Measurements from ENCODE around the gene VSIG4.
"Not testable (repeated sequence)": the region's sequence is repeated elsewhere in the genome, so short reads cannot be mapped to it uniquely, and the experiment has no call there.

Gene VSIG4

GRCh38 chrX:65994519-65995506 lies 45.1 kb downstream of the VSIG4 start:
- in situ Hi-C loops (cut with MboI; ENCODE audit: low sequenced_read_pairs): no loop called here
- Histone ChIP-seq H3K4me3 (no peak overlapping the region), H3K9me3 (no peaks in the 10 kb centered on the region), H3K36me3 (replicated peaks) (no peaks in the 10 kb centered on the region), H3K4me1 (no peaks in the 10 kb centered on the region), H3K27me3 (ENCODE audit: low read depth) (no peaks in the 10 kb centered on the region)
- no peak for DNase-seq (ENCODE audit: low spot score in 2 of 2)

GRCh38 chrX:65993915-65994460 lies 45.9 kb downstream of the VSIG4 start:
- H3K4me3 ChIP-seq: no peak overlapping the region
- H3K9me3 ChIP-seq: no peaks in the 10 kb centered on the region
- H3K4me1 ChIP-seq: no peaks in the 10 kb centered on the region
- in situ Hi-C loops (cut with MboI; ENCODE audit: low sequenced_read_pairs): no loop called here
- no peaks in the 10 kb centered on the region for H3K36me3 ChIP-seq (replicated peaks)
- no peaks in the 10 kb centered on the region for H3K27me3 ChIP-seq (ENCODE audit: low read depth)
- no peak for DNase-seq (ENCODE audit: low spot score in 2 of 2)

- in situ Hi-C loops (cut with MboI; ENCODE audit: low sequenced_read_pairs): no loop called here
- no peak for DNase-seq (ENCODE audit: low spot score in 2 of 2)
- no peaks in the 10 kb centered on the region for H3K36me3 ChIP-seq (replicated peaks)
- no peaks in the 10 kb centered on the region for H3K4me1 ChIP-seq
- no peaks in the 10 kb centered on the region for H3K9me3 ChIP-seq
- H3K27me3 ChIP-seq (ENCODE audit: low read depth): no peaks in the 10 kb centered on the region
- no peak overlapping the region for H3K4me3 ChIP-seq
Observed at GRCh38 chrX:65993332-65993731, 46.5 kb downstream of the VSIG4 start.

GRCh38 chrX:65990702-65991101 lies 49.2 kb downstream of the VSIG4 start:
- H3K36me3 ChIP-seq (replicated peaks): no peaks in the 10 kb centered on the region
- no peak overlapping the region for H3K4me3 ChIP-seq
- no peaks in the 10 kb centered on the region for H3K27me3 ChIP-seq (ENCODE audit: low read depth)
- in situ Hi-C loops (cut with MboI; ENCODE audit: low sequenced_read_pairs): no loop called here
- H3K9me3 ChIP-seq: no peaks in the 10 kb centered on the region
- DNase-seq (ENCODE audit: low spot score in 2 of 2): no peak
- no peaks in the 10 kb centered on the region for H3K4me1 ChIP-seq

- no peaks in the 10 kb centered on the region for H3K36me3 ChIP-seq (replicated peaks)
- H3K4me1 ChIP-seq: no peaks in the 10 kb centered on the region
- H3K27me3 ChIP-seq (ENCODE audit: low read depth): no peaks in the 10 kb centered on the region
- H3K4me3 ChIP-seq: no peak overlapping the region
- DNase-seq (ENCODE audit: low spot score in 2 of 2): no peak
- in situ Hi-C loops (cut with MboI; ENCODE audit: low sequenced_read_pairs): loop anchor here (10.0 kb wide), 1 partner anchor 403 kb away; no protein-coding TSS in a partner anchor
- no peaks in the 10 kb centered on the region for H3K9me3 ChIP-seq
Observed at GRCh38 chrX:65987811-65988210, 52.1 kb downstream of the VSIG4 start.

GRCh38 chrX:65985922-65986588 lies 53.8 kb downstream of the VSIG4 start:
- in situ Hi-C loops (cut with MboI; ENCODE audit: low sequenced_read_pairs): loop anchor here (10.0 kb wide), 1 partner anchor 401 kb away; no protein-coding TSS in a partner anchor
- Histone ChIP-seq H3K36me3 (replicated peaks) (no peaks in the 10 kb centered on the region), H3K9me3 (no peaks in the 10 kb centered on the region), H3K4me3 (no peak overlapping the region), H3K4me1 (no peaks in the 10 kb centered on the region), H3K27me3 (ENCODE audit: low read depth) (no peaks in the 10 kb centered on the region)
- DNase-seq (ENCODE audit: low spot score in 2 of 2): peak; percentile 29 to 37

- in situ Hi-C loops (cut with MboI; ENCODE audit: low sequenced_read_pairs): loop anchor here (10.0 kb wide), 1 partner anchor 400 kb away; no protein-coding TSS in a partner anchor
- Histone ChIP-seq H3K4me3 (no peak overlapping the region), H3K4me1 (no peaks in the 10 kb centered on the region), H3K36me3 (replicated peaks) (no peaks in the 10 kb centered on the region), H3K9me3 (no peaks in the 10 kb centered on the region), H3K27me3 (ENCODE audit: low read depth) (no peaks in the 10 kb centered on the region)
- no peak for DNase-seq (ENCODE audit: low spot score in 2 of 2)
Observed at GRCh38 chrX:65985211-65985610, 54.7 kb downstream of the VSIG4 start.

GRCh38 chrX:65977161-65977560 lies 62.7 kb downstream of the VSIG4 start:
- H3K36me3 ChIP-seq (replicated peaks); H3K27me3 ChIP-seq (ENCODE audit: low read depth); H3K9me3 ChIP-seq; in situ Hi-C loops (cut with MboI; ENCODE audit: low sequenced_read_pairs); DNase-seq (ENCODE audit: low spot score in 2 of 2); H3K4me3 ChIP-seq; H3K4me1 ChIP-seq: not testable (repeated sequence)

- DNase-seq (ENCODE audit: low spot score in 2 of 2): no peak
- no peaks in the 10 kb centered on the region for H3K27me3 ChIP-seq (ENCODE audit: low read depth)
- no peaks in the 10 kb centered on the region for H3K36me3 ChIP-seq (replicated peaks)
- H3K9me3 ChIP-seq: no peaks in the 10 kb centered on the region
- in situ Hi-C loops (cut with MboI; ENCODE audit: low sequenced_read_pairs): no loop called here
- no peaks in the 10 kb centered on the region for H3K4me1 ChIP-seq
- H3K4me3 ChIP-seq: no peak overlapping the region
Observed at GRCh38 chrX:65976161-65976560, 63.7 kb downstream of the VSIG4 start.

GRCh38 chrX:65975161-65975751 lies 64.6 kb downstream of the VSIG4 start:
- in situ Hi-C loops (cut with MboI; ENCODE audit: low sequenced_read_pairs); H3K36me3 ChIP-seq (replicated peaks); H3K27me3 ChIP-seq (ENCODE audit: low read depth); H3K4me1 ChIP-seq; H3K4me3 ChIP-seq; H3K9me3 ChIP-seq; DNase-seq (ENCODE audit: low spot score in 2 of 2): not testable (repeated sequence)
